K562 treated with DMSO at 1 percent for 4 hours (cell line): ENCODE data around the gene PCDH11X. TPM values are rescaled to one million over a fixed set of nuclear protein-coding genes. Genes with fewer than 3 reads are reported as not detected.

ENCODE experiments used
- total RNA-seq: library from RNA; unstranded; fragments of 300-600 nt; gene quantifications from 2 replicates; pipeline ENCODE4 v1.2.3, GENCODE V29; 2022; ENCODE audit not compliant: insufficient read depth

The PCDH11X gene, protein sequence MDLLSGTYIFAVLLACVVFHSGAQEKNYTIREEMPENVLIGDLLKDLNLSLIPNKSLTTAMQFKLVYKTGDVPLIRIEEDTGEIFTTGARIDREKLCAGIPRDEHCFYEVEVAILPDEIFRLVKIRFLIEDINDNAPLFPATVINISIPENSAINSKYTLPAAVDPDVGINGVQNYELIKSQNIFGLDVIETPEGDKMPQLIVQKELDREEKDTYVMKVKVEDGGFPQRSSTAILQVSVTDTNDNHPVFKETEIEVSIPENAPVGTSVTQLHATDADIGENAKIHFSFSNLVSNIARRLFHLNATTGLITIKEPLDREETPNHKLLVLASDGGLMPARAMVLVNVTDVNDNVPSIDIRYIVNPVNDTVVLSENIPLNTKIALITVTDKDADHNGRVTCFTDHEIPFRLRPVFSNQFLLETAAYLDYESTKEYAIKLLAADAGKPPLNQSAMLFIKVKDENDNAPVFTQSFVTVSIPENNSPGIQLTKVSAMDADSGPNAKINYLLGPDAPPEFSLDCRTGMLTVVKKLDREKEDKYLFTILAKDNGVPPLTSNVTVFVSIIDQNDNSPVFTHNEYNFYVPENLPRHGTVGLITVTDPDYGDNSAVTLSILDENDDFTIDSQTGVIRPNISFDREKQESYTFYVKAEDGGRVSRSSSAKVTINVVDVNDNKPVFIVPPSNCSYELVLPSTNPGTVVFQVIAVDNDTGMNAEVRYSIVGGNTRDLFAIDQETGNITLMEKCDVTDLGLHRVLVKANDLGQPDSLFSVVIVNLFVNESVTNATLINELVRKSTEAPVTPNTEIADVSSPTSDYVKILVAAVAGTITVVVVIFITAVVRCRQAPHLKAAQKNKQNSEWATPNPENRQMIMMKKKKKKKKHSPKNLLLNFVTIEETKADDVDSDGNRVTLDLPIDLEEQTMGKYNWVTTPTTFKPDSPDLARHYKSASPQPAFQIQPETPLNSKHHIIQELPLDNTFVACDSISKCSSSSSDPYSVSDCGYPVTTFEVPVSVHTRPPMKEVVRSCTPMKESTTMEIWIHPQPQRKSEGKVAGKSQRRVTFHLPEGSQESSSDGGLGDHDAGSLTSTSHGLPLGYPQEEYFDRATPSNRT (N-terminal part only)
- not detected in 2 replicates for total RNA-seq

GRCh38 chrX:91779135-91779534 is at the start of gene PCDH11X:
PCDH11X (plus strand) TSS chrX:91779375; CDS start chrX:91835505, 56,130 bp downstream.

